Measurements from ENCODE around the gene CBX2.

- TF ChIP-seq CTCF (IDR thresholded peaks at IDR 0.05) (no peak), POLR2A (IDR thresholded peaks at IDR 0.05) (no peak), EP300 (IDR thresholded peaks at IDR 0.05) (no peak)
These were observed 1.9 kb downstream of the CBX2 start for GRCh38 chr17:79779661-79780365.
